HUES48 (cell line): ENCODE measurements around the gene RIGI.

Experiments
- H3K27ac ChIP-seq: one replicate; pipeline ENCODE4 v1.7.0; 2013; ENCODE audit warnings: low read depth, low read length, inconsistent platforms
- H3K27me3 ChIP-seq: 2 replicates; pipeline ENCODE4 v1.6.1; 2013; ENCODE audit warnings: mild to moderate bottlenecking, low read length; ENCODE audit not compliant: control insufficient read depth, insufficient read depth
- H3K36me3 ChIP-seq: 2 replicates; pipeline ENCODE4 v1.6.1; 2013; ENCODE audit warnings: low read length; ENCODE audit not compliant: control insufficient read depth, insufficient read depth
- H3K4me1 ChIP-seq: 2 replicates; pipeline ENCODE4 v1.6.1; 2013; ENCODE audit warnings: mild to moderate bottlenecking, low read length; ENCODE audit not compliant: control insufficient read depth, insufficient read depth
- H3K4me3 ChIP-seq: 2 replicates; pipeline ENCODE4 v1.5.1; 2013; ENCODE audit warnings: mild to moderate bottlenecking, low read depth, low read length
- H3K9ac ChIP-seq: 2 replicates; pipeline ENCODE4 v1.6.1; 2013; ENCODE audit warnings: mild to moderate bottlenecking, low read depth, low read length, moderate library complexity
- H3K9me3 ChIP-seq: 2 replicates; pipeline ENCODE4 v1.6.1; 2013; ENCODE audit warnings: low read length; ENCODE audit not compliant: control insufficient read depth, insufficient read depth

RIGI gene

GRCh38 chr9:32500768-32501167 lies 25.2 kb downstream of the RIGI start:
- no peaks in the 10 kb centered on the region for H3K9me3 ChIP-seq
- H3K4me1 ChIP-seq = peaks cover 8% of the 10 kb centered on the region; the same call in 1 of the 2 replicates
- peaks cover 9% of the 10 kb centered on the region; the same call in 1 of the 2 replicates for H3K36me3 ChIP-seq
- no peaks in the 10 kb centered on the region for H3K27me3 ChIP-seq
- H3K27ac ChIP-seq = no peak overlapping the region
- H3K4me3 ChIP-seq = no peak overlapping the region
- no peak overlapping the region for H3K9ac ChIP-seq

- no peaks in the 10 kb centered on the region for H3K27me3 ChIP-seq
- peaks cover 9% of the 10 kb centered on the region; the same call in 1 of the 2 replicates for H3K36me3 ChIP-seq
- H3K4me3 ChIP-seq = no peak overlapping the region
- peaks cover 2% of the 10 kb centered on the region; the same call in 1 of the 2 replicates for H3K4me1 ChIP-seq
- H3K9me3 ChIP-seq = no peaks in the 10 kb centered on the region
- H3K27ac ChIP-seq = no peak overlapping the region
- no peak overlapping the region for H3K9ac ChIP-seq
These were observed 28.1 kb downstream of the RIGI start for GRCh38 chr9:32497921-32498320.

GRCh38 chr9:32490601-32491000 lies 35.4 kb downstream of the RIGI start:
- H3K9ac ChIP-seq = no peak overlapping the region
- H3K27me3 ChIP-seq = no peaks in the 10 kb centered on the region
- no peaks in the 10 kb centered on the region for H3K4me1 ChIP-seq
- peaks cover 23% of the 10 kb centered on the region for H3K36me3 ChIP-seq
- H3K9me3 ChIP-seq = no peaks in the 10 kb centered on the region
- no peak overlapping the region for H3K27ac ChIP-seq
- no peak overlapping the region for H3K4me3 ChIP-seq

GRCh38 chr9:32487981-32488380 lies 38.0 kb downstream of the RIGI start:
- Histone ChIP-seq H3K27me3 (no peaks in the 10 kb centered on the region), H3K4me1 (no peaks in the 10 kb centered on the region), H3K4me3 (no peak overlapping the region), H3K9me3 (no peaks in the 10 kb centered on the region), H3K9ac (no peak overlapping the region), H3K36me3 (peaks cover 38% of the 10 kb centered on the region), H3K27ac (no peak overlapping the region)

- Histone ChIP-seq H3K36me3 (peaks cover 39% of the 10 kb centered on the region), H3K4me3 (no peak overlapping the region), H3K4me1 (no peaks in the 10 kb centered on the region), H3K27ac (no peak overlapping the region), H3K27me3 (no peaks in the 10 kb centered on the region), H3K9ac (no peak overlapping the region), H3K9me3 (no peaks in the 10 kb centered on the region)
These were observed 39.0 kb downstream of the RIGI start for GRCh38 chr9:32486839-32487562.

GRCh38 chr9:32483343-32483742 lies 42.7 kb downstream of the RIGI start:
- Histone ChIP-seq H3K9ac (no peak overlapping the region), H3K27me3 (no peaks in the 10 kb centered on the region), H3K9me3 (no peaks in the 10 kb centered on the region), H3K36me3 (peaks cover 55% of the 10 kb centered on the region), H3K27ac (no peak overlapping the region), H3K4me3 (no peak overlapping the region), H3K4me1 (no peaks in the 10 kb centered on the region)
